HEK293T (cell line): ENCODE measurements around the gene JAG1.

Experiments
- ARNT ChIP-seq: fragments of 450-650 bp; IDR thresholded peaks from 2 replicates; pipeline ENCODE4 v1.6.1; 2017; ENCODE audit warnings: mild to moderate bottlenecking
- BHLHE40 ChIP-seq: fragments of 450-650 bp; IDR thresholded peaks from 2 replicates; pipeline ENCODE4 v1.6.1; 2016; ENCODE audit warnings: mild to moderate bottlenecking, moderate library complexity, borderline replicate concordance
- ELF4 ChIP-seq: fragments of 450-650 bp; IDR thresholded peaks from 2 replicates; pipeline ENCODE4 v1.6.1; 2017; ENCODE audit warnings: antibody characterized with exemption
- FOXA1 ChIP-seq: fragments of 450-650 bp; IDR thresholded peaks from 2 replicates; pipeline ENCODE4 v1.6.1; 2016; ENCODE audit warnings: mild to moderate bottlenecking
- FOXK2 ChIP-seq: fragments of 450-650 bp; IDR thresholded peaks from 2 replicates; pipeline ENCODE4 v1.6.1; 2016; ENCODE audit warnings: mild to moderate bottlenecking
- FOXM1 ChIP-seq: fragments of 450-650 bp; IDR thresholded peaks from 2 replicates; pipeline ENCODE4 v1.6.1; 2017; ENCODE audit warnings: mild to moderate bottlenecking, borderline replicate concordance
- HDGF ChIP-seq: fragments of 450-650 bp; IDR thresholded peaks from 2 replicates; pipeline ENCODE4 v1.6.1; 2017; ENCODE audit warnings: antibody characterized with exemption, borderline replicate concordance
- LEF1 ChIP-seq: fragments of 450-650 bp; IDR thresholded peaks from 2 replicates; pipeline ENCODE4 v1.6.1; 2017; ENCODE audit warnings: mild to moderate bottlenecking, borderline replicate concordance
- NFRKB ChIP-seq: fragments of 450-650 bp; IDR thresholded peaks from 2 replicates; pipeline ENCODE4 v1.6.1; 2016; ENCODE audit warnings: mild to moderate bottlenecking, moderate library complexity
- SP1 ChIP-seq: fragments of 450-650 bp; IDR thresholded peaks from 2 replicates; pipeline ENCODE4 v1.6.1; 2017
- SUZ12 ChIP-seq: fragments of 450-650 bp; IDR thresholded peaks from 2 replicates; pipeline ENCODE4 v1.6.1; 2016; ENCODE audit warnings: mild to moderate bottlenecking
- ZNF384 ChIP-seq: fragments of 450-650 bp; IDR thresholded peaks from 2 replicates; pipeline ENCODE4 v1.6.1; 2016
- TF ChIP-seq, protein P1 (sequence below): fragments of 450-650 bp; IDR thresholded peaks from 2 replicates; pipeline ENCODE4 v1.6.1; 2016

GRCh38 chr20:10641893-10642292 is 31.9 kb downstream of the JAG1 start:
- TF ChIP-seq FOXA1 (no peak), SUZ12 (no peak), BHLHE40 (no peak), SP1 (no peak), FOXK2 (no peak), ELF4 (no peak), FOXM1 (no peak), ARNT (no peak), HDGF (no peak), NFRKB (no peak), ZNF384 (no peak), LEF1 (no peak)
- TF ChIP-seq, protein P1, sequence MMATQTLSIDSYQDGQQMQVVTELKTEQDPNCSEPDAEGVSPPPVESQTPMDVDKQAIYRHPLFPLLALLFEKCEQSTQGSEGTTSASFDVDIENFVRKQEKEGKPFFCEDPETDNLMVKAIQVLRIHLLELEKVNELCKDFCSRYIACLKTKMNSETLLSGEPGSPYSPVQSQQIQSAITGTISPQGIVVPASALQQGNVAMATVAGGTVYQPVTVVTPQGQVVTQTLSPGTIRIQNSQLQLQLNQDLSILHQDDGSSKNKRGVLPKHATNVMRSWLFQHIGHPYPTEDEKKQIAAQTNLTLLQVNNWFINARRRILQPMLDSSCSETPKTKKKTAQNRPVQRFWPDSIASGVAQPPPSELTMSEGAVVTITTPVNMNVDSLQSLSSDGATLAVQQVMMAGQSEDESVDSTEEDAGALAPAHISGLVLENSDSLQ: no peak
